Karpas-422 (cell line): ENCODE results near the gene SOS1. TPM values are rescaled to one million over a fixed set of nuclear protein-coding genes. Genes with fewer than 3 reads are reported as not detected.
A peak's percentile ranks its signal among the peaks of the same experiment; 100 is the strongest.

Experiments used
- DNase-seq: peaks from one replicate; pipeline ENCODE4 v3.0.0-alpha.2; 2015
- H2AFZ ChIP-seq: fragments of 200-600 bp; sonication (generic); 2 replicates; pipeline ENCODE4 v1.6.1; 2014; ENCODE audit warnings: antibody characterized with exemption, low read length, mixed read lengths
- H3K27ac ChIP-seq: fragments of 200-600 bp; sonication (generic); 2 replicates; pipeline ENCODE4 v1.5.1; 2014; ENCODE audit warnings: mild to moderate bottlenecking, low read length, moderate library complexity
- H3K27me3 ChIP-seq: fragments of 200-600 bp; sonication (generic); 2 replicates; pipeline ENCODE4 v1.6.1; 2014; ENCODE audit warnings: low read length, mixed read lengths
- H3K36me3 ChIP-seq: fragments of 200-600 bp; sonication (generic); 2 replicates; pipeline ENCODE4 v1.6.1; 2014; ENCODE audit warnings: low read length, mixed read lengths; ENCODE audit not compliant: insufficient read depth
- H3K4me1 ChIP-seq: fragments of 200-600 bp; sonication (generic); 2 replicates; pipeline ENCODE4 v1.6.1; 2014; ENCODE audit warnings: mild to moderate bottlenecking, low read length, mixed read lengths
- H3K4me2 ChIP-seq: fragments of 200-600 bp; sonication (generic); 2 replicates; pipeline ENCODE4 v1.6.1; 2014; ENCODE audit warnings: low read length, low read depth, mild to moderate bottlenecking; ENCODE audit not compliant: poor library complexity, severe bottlenecking
- H3K4me3 ChIP-seq: fragments of 200-600 bp; sonication (generic); 2 replicates; pipeline ENCODE4 v1.5.1; 2014; ENCODE audit warnings: mild to moderate bottlenecking, antibody characterized with exemption, low read length, mixed read lengths
- H3K79me2 ChIP-seq: fragments of 200-600 bp; sonication (generic); 2 replicates; pipeline ENCODE4 v1.6.1; 2014; ENCODE audit warnings: mild to moderate bottlenecking, low read length, mixed read lengths
- H3K9ac ChIP-seq: fragments of 200-600 bp; sonication (generic); 2 replicates; pipeline ENCODE4 v1.6.0; 2014; ENCODE audit warnings: low read length
- H3K9me2 ChIP-seq: fragments of 200-600 bp; sonication (generic), shearing (Covaris generic); replicated peaks from 2 replicates; pipeline ENCODE4 v1.6.0; 2014; ENCODE audit warnings: mild to moderate bottlenecking, low read length, moderate library complexity; ENCODE audit not compliant: insufficient read depth
- H3K9me3 ChIP-seq: fragments of 300-700, 200-600 bp; sonication (generic); 2 replicates; pipeline ENCODE4 v1.6.1; 2014; ENCODE audit warnings: low read length, mixed read lengths
- H4K20me1 ChIP-seq: fragments of 200-600 bp; sonication (generic); 2 replicates; pipeline ENCODE4 v1.6.1; 2014; ENCODE audit warnings: mild to moderate bottlenecking, antibody characterized with exemption, low read length, low read depth; ENCODE audit not compliant: insufficient read depth
- total RNA-seq: library from RNA; depleted of rRNA; stranded (reverse); fragments of >200 nt; shearing (Covaris generic); gene quantifications from 2 replicates; pipeline ENCODE4 v1.2.3, GENCODE V29; 2014; ENCODE audit warnings: low replicate concordance

Gene SOS1
- total RNA-seq, 1 experiment from 2014 or later: 91.7 TPM

DNA sequence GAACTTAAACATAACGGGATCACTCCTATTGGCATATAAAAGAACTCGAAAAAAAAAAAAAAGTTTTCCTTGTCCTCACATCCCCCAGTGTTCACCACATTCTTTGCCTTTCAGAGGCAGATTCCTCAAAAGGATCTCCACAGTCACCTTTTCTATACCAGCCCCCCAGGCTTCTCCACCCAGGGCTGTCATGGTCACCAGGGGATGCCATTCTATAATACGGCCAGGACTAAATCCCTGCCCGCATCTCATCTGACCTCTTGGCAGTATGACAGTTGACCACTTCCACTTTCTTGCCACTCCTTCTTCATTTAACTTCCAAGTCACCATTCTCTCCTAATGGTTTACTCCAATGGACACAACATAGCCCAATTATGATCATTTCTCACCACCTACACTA is 29.3 kb downstream of the SOS1 start:
- Histone ChIP-seq H3K27me3 (no peaks in the 10 kb centered on the region), H3K36me3 (no peaks in the 10 kb centered on the region; the same call in 1 of the 2 replicates), H3K4me1 (peaks cover 35% of the 10 kb centered on the region), H3K27ac (no peak overlapping the region), H3K4me3 (no peak overlapping the region), H3K79me2 (peaks cover 100% of the 10 kb centered on the region), H3K9me3 (no peaks in the 10 kb centered on the region), H3K9ac (no peak overlapping the region), H4K20me1 (no peaks in the 10 kb centered on the region), H3K9me2 (no peaks in the 10 kb centered on the region), H3K4me2 (no peak overlapping the region), H2AFZ (no peak overlapping the region)
- no peak for DNase-seq

DNA sequence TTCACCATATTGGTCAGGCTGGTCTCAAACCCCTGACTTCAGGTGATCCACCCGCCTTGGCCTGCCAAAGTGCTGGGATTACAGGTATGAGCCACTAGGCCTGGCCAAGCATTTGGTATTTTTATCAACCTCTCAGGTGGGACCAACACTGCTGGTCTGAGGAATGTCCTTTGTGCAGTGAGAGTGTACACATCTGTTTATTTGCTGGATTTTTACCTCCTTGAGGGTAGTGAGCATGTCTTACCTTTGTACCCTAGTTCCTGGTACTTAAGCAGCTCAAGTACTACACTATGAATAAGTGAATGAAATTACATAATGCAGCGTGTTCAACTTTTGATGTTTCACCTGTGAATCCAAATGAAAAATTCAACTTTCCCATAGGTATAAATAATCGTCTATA is 29.8 kb downstream of the SOS1 start:
- Histone ChIP-seq H3K4me3 (no peak overlapping the region), H3K4me1 (peaks cover 31% of the 10 kb centered on the region), H3K9ac (no peak overlapping the region), H3K36me3 (no peaks in the 10 kb centered on the region; the same call in 1 of the 2 replicates), H3K9me2 (no peaks in the 10 kb centered on the region), H3K79me2 (peaks cover 100% of the 10 kb centered on the region), H2AFZ (no peak overlapping the region), H3K9me3 (no peaks in the 10 kb centered on the region), H3K4me2 (no peak overlapping the region), H3K27me3 (no peaks in the 10 kb centered on the region), H3K27ac (no peak overlapping the region), H4K20me1 (no peaks in the 10 kb centered on the region)
- no peak for DNase-seq

DNA sequence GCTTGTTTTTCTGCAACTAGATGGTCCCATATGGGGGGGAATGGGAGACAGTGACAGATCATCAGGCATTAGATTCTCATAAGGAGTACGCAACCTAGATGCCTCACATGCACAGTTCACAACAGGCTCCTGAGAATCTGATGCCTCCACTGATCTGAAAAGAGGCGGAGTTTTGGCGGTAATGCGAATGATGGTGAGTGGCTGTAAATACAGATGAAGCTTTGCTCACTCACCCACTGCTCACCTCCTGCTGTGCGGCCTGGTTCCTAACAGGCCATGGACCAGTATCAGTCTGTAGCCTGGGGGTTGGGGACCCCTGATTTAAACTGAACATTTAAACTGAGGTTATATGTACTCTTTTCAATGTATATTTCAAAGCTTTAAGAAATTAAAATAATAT is 40.7 kb downstream of the SOS1 start:
- Histone ChIP-seq H3K9me3 (no peaks in the 10 kb centered on the region), H3K4me2 (no peak overlapping the region), H3K9ac (no peak overlapping the region), H3K4me3 (no peak overlapping the region), H3K4me1 (peaks cover 18% of the 10 kb centered on the region), H3K27me3 (no peaks in the 10 kb centered on the region), H3K27ac (no peak overlapping the region), H2AFZ (no peak overlapping the region), H3K79me2 (peaks cover 98% of the 10 kb centered on the region), H4K20me1 (no peaks in the 10 kb centered on the region), H3K9me2 (no peaks in the 10 kb centered on the region), H3K36me3 (no peaks in the 10 kb centered on the region)
- DNase-seq: no peak

DNA sequence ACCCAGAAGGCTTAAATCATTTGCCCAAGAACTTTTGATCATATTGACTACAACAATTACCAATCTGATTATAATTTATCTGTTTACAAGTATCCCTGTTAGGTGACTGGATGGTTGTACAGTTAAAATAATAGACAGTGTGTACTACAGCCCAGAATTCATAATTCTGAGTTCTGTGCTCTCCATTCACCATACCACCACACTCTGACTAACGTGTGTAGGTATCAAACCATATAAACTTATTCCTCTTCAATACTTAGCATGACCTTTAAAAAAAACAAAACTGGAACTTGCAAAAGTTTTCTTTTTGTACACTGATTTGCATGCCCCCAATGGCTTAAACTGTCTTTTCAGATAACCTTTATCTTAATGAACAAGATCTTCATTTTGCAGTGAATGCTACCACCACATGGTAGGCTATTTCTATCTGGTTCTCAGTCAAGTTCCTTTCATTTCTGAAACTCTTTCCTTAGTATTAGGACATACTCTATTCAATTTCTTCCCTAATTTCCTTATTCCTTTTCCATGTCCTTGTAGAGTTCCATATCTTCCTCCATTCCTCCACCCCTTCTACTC is 50.9 kb downstream of the SOS1 start:
- H3K27ac ChIP-seq: peak overlapping the region; percentile 28; the same call in 1 of the 2 replicates
- no peaks in the 10 kb centered on the region for H3K9me3 ChIP-seq
- no peaks in the 10 kb centered on the region for H3K27me3 ChIP-seq
- no peak overlapping the region for H2AFZ ChIP-seq
- H3K79me2 ChIP-seq: peaks cover 97% of the 10 kb centered on the region
- H3K9me2 ChIP-seq: no peaks in the 10 kb centered on the region
- no peaks in the 10 kb centered on the region for H4K20me1 ChIP-seq
- no peak overlapping the region for H3K9ac ChIP-seq
- H3K36me3 ChIP-seq: peaks cover 8% of the 10 kb centered on the region
- no peak overlapping the region for H3K4me2 ChIP-seq
- no peak overlapping the region for H3K4me3 ChIP-seq
- DNase-seq: no peak
- H3K4me1 ChIP-seq: peaks cover 40% of the 10 kb centered on the region

DNA sequence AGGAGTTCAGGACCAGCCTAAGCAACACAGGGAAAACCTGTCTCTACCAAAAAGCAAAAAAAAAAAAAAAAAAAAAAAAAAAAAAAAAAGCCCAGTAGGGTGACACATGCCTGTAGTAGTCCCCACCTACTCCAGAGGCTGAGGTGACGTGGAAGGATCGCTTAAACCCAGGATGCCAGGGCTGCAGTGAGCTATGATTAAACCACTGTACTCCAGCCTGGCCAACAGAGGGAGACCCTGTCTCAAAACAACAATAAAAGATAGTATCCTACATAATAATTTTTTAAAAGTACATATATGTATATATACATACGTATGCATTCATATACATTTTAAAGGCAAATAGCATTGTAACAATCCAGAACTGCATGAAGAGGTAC is 51.7 kb downstream of the SOS1 start:
- Histone ChIP-seq H4K20me1 (no peaks in the 10 kb centered on the region), H2AFZ (no peak overlapping the region), H3K27me3 (no peaks in the 10 kb centered on the region), H3K9me3 (no peaks in the 10 kb centered on the region), H3K36me3 (peaks cover 8% of the 10 kb centered on the region), H3K9ac (no peak overlapping the region), H3K4me2 (no peak overlapping the region), H3K9me2 (no peaks in the 10 kb centered on the region), H3K4me3 (no peak overlapping the region), H3K79me2 (peaks cover 95% of the 10 kb centered on the region), H3K4me1 (peaks cover 40% of the 10 kb centered on the region), H3K27ac (no peak overlapping the region)
- DNase-seq: no peak

DNA sequence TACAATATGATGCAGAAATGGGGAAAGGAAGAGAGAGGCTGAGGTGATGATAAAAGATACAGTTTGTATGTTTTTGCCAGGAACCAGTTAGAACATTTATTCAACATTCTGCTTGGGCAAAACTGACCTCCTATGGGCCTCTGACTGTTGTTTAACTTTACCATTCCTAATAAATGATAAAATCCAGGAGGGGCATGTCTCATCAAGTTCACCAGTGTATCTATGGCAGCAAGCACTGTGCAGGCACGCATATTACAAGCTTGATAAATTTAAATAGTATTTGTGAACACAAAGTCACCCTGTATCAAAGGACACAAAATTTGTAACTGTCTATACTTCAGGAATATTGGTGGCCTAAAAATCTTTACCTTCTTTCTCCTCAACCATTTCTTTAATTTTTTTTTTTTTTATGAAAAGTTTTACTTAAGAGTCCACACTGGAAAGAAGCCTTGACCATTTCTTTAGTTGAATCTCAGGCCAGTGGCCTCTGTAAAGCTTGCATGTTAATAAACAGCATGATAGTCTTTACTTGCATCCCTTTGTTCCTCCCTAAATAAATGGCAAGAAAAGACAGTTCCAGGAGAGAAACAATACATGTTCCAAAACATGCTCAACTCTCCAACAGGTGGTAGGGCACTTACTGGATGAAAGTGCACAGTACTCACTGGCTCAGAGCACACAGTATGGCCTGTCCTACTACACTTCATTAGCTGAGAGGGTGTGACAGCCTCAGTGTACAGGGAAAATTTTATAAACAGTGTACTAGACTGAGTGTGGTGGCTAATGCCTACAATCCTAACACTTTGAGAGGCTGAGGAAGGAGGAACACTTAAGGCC is 52.3 kb downstream of the SOS1 start:
- Histone ChIP-seq H3K4me2 (no peak overlapping the region), H3K9ac (no peak overlapping the region), H3K27me3 (no peaks in the 10 kb centered on the region), H3K9me3 (no peaks in the 10 kb centered on the region), H3K4me3 (no peak overlapping the region), H3K27ac (no peak overlapping the region), H3K79me2 (peaks cover 95% of the 10 kb centered on the region), H3K36me3 (peaks cover 8% of the 10 kb centered on the region), H3K4me1 (peaks cover 39% of the 10 kb centered on the region), H4K20me1 (no peaks in the 10 kb centered on the region), H2AFZ (no peak overlapping the region), H3K9me2 (no peaks in the 10 kb centered on the region)
- DNase-seq: no peak

DNA sequence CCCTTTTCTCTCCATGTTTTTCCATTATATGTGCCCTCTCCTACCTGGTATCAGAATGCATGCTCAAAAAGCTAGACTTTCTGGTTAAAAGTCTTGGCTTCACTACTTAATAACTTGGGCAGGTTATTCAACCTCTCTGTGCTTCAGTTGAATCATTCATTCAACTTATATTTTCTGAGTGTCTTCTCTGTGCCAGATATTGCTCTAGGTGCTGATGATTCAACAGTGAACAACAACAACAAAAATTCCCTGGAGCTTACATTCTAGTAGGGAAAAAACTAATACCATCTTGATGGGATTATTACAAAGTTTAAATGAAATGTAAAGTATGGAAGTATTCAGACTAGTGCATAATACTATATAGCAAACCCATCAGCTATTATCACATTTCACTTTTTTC is 55.2 kb downstream of the SOS1 start:
- DNase-seq: no peak
- Histone ChIP-seq H3K9me3 (no peaks in the 10 kb centered on the region), H3K79me2 (peaks cover 87% of the 10 kb centered on the region), H2AFZ (no peak overlapping the region), H3K36me3 (peaks cover 8% of the 10 kb centered on the region), H3K27me3 (no peaks in the 10 kb centered on the region), H3K9me2 (no peaks in the 10 kb centered on the region), H3K4me1 (peaks cover 35% of the 10 kb centered on the region), H3K27ac (peak overlapping the region; percentile 12; the same call in 1 of the 2 replicates), H3K4me2 (no peak overlapping the region), H3K9ac (no peak overlapping the region), H4K20me1 (no peaks in the 10 kb centered on the region), H3K4me3 (no peak overlapping the region)

DNA sequence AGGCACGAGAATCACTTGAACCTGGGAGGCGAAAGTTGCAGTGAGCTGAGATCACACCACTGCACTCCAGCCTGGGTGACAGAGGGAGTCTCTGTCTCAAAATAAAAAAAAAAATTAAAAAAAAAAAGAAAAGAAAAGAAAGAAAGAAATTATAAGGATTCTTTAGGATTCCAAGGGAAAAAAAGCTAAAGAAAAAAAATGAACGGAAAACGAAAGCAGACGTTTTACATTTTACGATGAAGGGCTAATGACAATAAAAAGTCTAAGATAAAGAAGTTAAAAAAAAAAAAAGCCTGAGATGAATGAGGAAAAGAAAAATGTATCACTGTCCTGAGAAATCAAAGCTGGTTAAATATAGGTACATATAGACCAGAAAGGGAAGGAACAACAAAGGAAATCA is 58.5 kb downstream of the SOS1 start:
- no peak overlapping the region for H3K4me2 ChIP-seq
- no peaks in the 10 kb centered on the region for H4K20me1 ChIP-seq
- H3K4me1 ChIP-seq: peaks cover 39% of the 10 kb centered on the region
- H3K9me3 ChIP-seq: no peaks in the 10 kb centered on the region
- no peak overlapping the region for H3K9ac ChIP-seq
- peaks cover 8% of the 10 kb centered on the region; the same call in 1 of the 2 replicates for H3K36me3 ChIP-seq
- no peak overlapping the region for H3K27ac ChIP-seq
- peaks cover 87% of the 10 kb centered on the region for H3K79me2 ChIP-seq
- H3K9me2 ChIP-seq: no peaks in the 10 kb centered on the region
- no peak overlapping the region for H3K4me3 ChIP-seq
- H2AFZ ChIP-seq: no peak overlapping the region
- H3K27me3 ChIP-seq: no peaks in the 10 kb centered on the region
- DNase-seq: no peak
